CD4-positive, CD25-positive, alpha-beta regulatory T cell (primary cell): ENCODE results near the gene CBY2. TPM values are rescaled to one million over a fixed set of nuclear protein-coding genes. Genes with fewer than 3 reads are reported as not detected.

Experiments used
- ATAC-seq, 2 donors: fragments of 150-1000 bp; cut with Tn5 transposase; one replicate each; pipeline ENCODE4 v1.10.0; 2021; ENCODE audit warnings: low read depth in 2 of 2, moderate number of reproducible peaks in 2 of 2, moderate library complexity in 1 of 2
- DNase-seq, 3 donors: peaks; one replicate each; pipeline versions ENCODE4 v3.0.0 to v3.0.0-alpha.2; 2012 to 2022; ENCODE audit warnings: mixed read lengths in 1 of 3
- H3K27ac ChIP-seq: one replicate; pipeline ENCODE4 v1.7.0; 2013; ENCODE audit warnings: mild to moderate bottlenecking, low read length; ENCODE audit not compliant: insufficient read depth, poor library complexity, severe bottlenecking
- H3K27me3 ChIP-seq: one replicate; pipeline ENCODE4 v1.7.0; 2013; ENCODE audit warnings: low read length; ENCODE audit not compliant: control insufficient read depth, insufficient read depth
- H3K36me3 ChIP-seq: one replicate; pipeline ENCODE4 v1.7.0; 2013; ENCODE audit warnings: mild to moderate bottlenecking, low read length, moderate library complexity; ENCODE audit not compliant: control insufficient read depth, insufficient read depth
- H3K4me1 ChIP-seq: 2 replicates; pipeline ENCODE4 v1.7.0; 2013; ENCODE audit warnings: mild to moderate bottlenecking, low read length; ENCODE audit not compliant: insufficient read depth, control insufficient read depth, poor library complexity, severe bottlenecking
- H3K4me3 ChIP-seq: one replicate; pipeline ENCODE4 v1.7.0; 2013; ENCODE audit warnings: low read depth, mild to moderate bottlenecking, low read length, moderate library complexity
- H3K9me3 ChIP-seq, 2 experiments: 1 replicate in 1 of 2; 2 replicates in 1 of 2; pipeline ENCODE4 v1.7.0; 2013; ENCODE audit warnings: low read length in 2 of 2, mild to moderate bottlenecking in 1 of 2, moderate library complexity in 1 of 2; ENCODE audit not compliant: control insufficient read depth in 2 of 2
- H3K27ac Mint-ChIP-seq, 3 donors: one replicate each; pipeline ENCODE4 v1.8.0; 2020 to 2022; ENCODE audit warnings: mild to moderate bottlenecking in 3 of 3, mixed read lengths in 3 of 3, moderate library complexity in 2 of 3
- H3K27me3 Mint-ChIP-seq: one replicate; pipeline ENCODE4 v1.8.0; 2022; ENCODE audit warnings: mild to moderate bottlenecking, mixed read lengths
- H3K36me3 Mint-ChIP-seq: one replicate; pipeline ENCODE4 v1.8.0; 2020; ENCODE audit warnings: mixed read lengths
- H3K4me1 Mint-ChIP-seq, 4 donors: one replicate each; pipeline ENCODE4 v1.8.0; 2020 to 2022; ENCODE audit warnings: mixed read lengths in 4 of 4, mild to moderate bottlenecking in 1 of 4
- H3K4me3 Mint-ChIP-seq, 4 donors: one replicate each; pipeline ENCODE4 v1.8.0; 2020 to 2022; ENCODE audit warnings: mild to moderate bottlenecking in 4 of 4, mixed read lengths in 4 of 4, moderate library complexity in 3 of 4
- H3K9me3 Mint-ChIP-seq, 7 donors: one replicate each; pipeline ENCODE4 v1.8.0; 2020 to 2022; ENCODE audit warnings: mixed read lengths in 7 of 7, mild to moderate bottlenecking in 3 of 7, moderate library complexity in 2 of 7
- polyA plus RNA-seq, 4 donors: library from polyadenylated mRNA; unstranded; fragments of 300-500 nt; fragmentation: Illumina TruSeq; gene quantifications; one replicate each; pipeline ENCODE4 v1.2.3, GENCODE V29; 2021
- total RNA-seq: library from RNA; stranded (reverse); gene quantifications from one replicate; pipeline ENCODE4 v1.2.3, GENCODE V29; 2022

The CBY2 gene
- total and polyA plus RNA-seq, 5 donors from 2014 or later, result 0.16 to 0.96 (median 0.40) TPM

DNA sequence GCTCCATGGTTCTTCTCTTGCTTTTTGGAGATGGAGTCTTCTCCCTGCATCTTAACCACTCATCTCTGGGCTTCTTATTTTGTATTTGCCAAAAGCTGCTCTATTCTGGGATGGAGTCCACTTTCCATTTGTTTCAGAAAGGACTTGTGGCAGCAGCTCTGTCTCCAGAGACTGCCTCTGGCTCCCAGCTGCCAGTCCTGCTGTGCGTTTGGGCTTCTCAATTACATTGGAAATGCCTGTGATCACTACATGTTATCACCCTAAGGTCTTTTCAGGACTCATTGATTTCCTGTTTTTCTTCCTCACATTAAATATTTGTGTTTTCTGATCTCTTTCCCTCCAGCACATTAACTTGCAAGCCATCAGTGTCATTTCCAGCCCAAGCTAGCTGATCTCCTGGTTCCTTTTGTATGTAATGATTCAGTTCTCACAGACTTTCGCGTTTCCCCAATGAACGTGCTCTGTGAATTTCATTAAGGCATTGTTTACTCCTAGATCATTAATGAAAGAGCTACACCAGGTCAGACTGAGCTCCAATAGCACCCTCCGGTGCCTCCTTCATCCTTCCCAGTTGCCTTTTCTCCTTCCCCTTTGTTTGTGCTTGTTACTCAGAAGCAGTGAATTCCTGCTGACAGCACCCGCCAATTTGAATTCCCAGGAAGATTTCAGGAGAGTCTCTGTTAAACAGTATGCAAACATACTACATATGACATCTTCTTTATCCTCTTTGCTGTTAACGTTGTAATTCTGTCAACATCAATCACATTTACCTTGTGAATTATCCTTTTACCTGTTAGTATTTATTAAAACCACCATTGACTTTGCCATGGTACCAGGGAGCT is 3.0 kb downstream of the CBY2 start:
- no peaks in the 10 kb centered on the region for H3K27me3 ChIP-seq
- H3K4me3 ChIP-seq, result no peak overlapping the region
- Mint-ChIP-seq H3K4me1 (peaks cover 3 to 28% (median 23%) of the 10 kb centered on the region in 4 donors), H3K4me3 (no peak overlapping the region), H3K9me3 (peaks cover 0 to 4% (median 0%) of the 10 kb centered on the region in 7 donors), H3K27ac (no peak overlapping the region), H3K27me3 (no peaks in the 10 kb centered on the region), H3K36me3 (no peaks in the 10 kb centered on the region)
- H3K4me1 ChIP-seq, result no peaks in the 10 kb centered on the region
- H3K27ac ChIP-seq, result no peak overlapping the region
- no peaks in the 10 kb centered on the region for H3K36me3 ChIP-seq
- DNase-seq (no peak), ATAC-seq (no peak)
- no peaks in the 10 kb centered on the region for H3K9me3 ChIP-seq

DNA sequence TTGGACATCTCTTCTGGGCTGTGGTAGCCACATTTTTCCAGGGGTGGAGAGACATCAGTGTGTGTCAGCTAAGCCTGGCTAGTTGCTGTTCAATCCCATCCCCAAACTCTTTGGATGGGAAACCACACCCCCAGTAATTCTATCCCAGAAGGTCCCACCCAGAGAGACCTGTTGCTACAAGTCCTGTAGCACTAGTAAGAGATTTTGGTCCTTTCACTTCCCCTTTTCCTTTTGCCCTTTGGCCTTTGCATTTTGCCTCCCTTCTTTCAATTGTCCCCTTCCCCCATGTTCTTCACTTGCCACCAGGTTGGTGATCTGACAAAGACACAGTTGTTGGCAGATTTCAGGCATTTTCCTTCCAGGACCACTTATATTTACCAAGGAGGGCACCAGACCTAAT is 3.8 kb downstream of the CBY2 start:
- Mint-ChIP-seq H3K4me3 (no peak overlapping the region), H3K9me3 (peaks cover 0 to 4% (median 0%) of the 10 kb centered on the region in 7 donors), H3K4me1 (peaks cover 3 to 20% (median 15%) of the 10 kb centered on the region in 4 donors), H3K36me3 (no peaks in the 10 kb centered on the region), H3K27me3 (no peaks in the 10 kb centered on the region), H3K27ac (no peak overlapping the region)
- H3K9me3 ChIP-seq, result no peaks in the 10 kb centered on the region
- no peak overlapping the region for H3K27ac ChIP-seq
- no peak for DNase-seq
- no peaks in the 10 kb centered on the region for H3K4me1 ChIP-seq
- no peak for ATAC-seq
- no peaks in the 10 kb centered on the region for H3K27me3 ChIP-seq
- H3K36me3 ChIP-seq, result no peaks in the 10 kb centered on the region
- no peak overlapping the region for H3K4me3 ChIP-seq

DNA sequence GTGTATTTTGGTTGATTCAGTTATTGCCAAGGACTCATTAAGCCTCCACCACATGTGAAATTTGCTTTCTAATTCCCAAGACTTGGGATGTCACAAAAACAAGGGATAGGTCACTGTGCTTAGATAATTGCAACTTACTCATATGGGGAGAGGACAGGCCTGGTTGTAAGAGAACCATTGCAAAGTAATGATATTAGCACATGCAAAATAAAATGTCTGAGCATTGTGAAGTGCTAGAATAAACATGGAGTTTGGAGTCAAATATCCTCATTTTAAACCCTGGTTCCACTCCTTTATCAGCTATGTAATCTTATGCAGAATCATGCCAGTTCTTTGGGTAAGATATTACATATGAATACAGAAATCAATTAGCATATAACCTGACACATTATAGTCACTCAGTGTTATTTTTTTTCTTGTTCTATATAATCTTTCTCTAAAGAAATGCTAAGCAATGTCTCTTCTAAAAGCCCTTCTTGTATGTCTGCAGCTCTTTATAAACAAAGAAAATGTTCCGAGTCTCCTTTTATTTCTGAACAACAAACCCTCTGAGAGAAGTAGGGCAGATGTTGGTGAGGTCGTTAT is 5.5 kb downstream of the CBY2 start:
- Histone ChIP-seq H3K4me1 (no peaks in the 10 kb centered on the region), H3K4me3 (no peak overlapping the region), H3K9me3 (no peaks in the 10 kb centered on the region), H3K27ac (no peak overlapping the region), H3K36me3 (no peaks in the 10 kb centered on the region), H3K27me3 (no peaks in the 10 kb centered on the region)
- Mint-ChIP-seq H3K36me3 (no peaks in the 10 kb centered on the region), H3K27ac (no peak overlapping the region), H3K4me3 (no peak overlapping the region), H3K27me3 (no peaks in the 10 kb centered on the region), H3K4me1 (peaks cover 0 to 8% (median 2%) of the 10 kb centered on the region in 4 donors), H3K9me3 (peaks cover 0 to 4% (median 0%) of the 10 kb centered on the region in 7 donors)
- no peak for ATAC-seq
- DNase-seq, result no peak

DNA sequence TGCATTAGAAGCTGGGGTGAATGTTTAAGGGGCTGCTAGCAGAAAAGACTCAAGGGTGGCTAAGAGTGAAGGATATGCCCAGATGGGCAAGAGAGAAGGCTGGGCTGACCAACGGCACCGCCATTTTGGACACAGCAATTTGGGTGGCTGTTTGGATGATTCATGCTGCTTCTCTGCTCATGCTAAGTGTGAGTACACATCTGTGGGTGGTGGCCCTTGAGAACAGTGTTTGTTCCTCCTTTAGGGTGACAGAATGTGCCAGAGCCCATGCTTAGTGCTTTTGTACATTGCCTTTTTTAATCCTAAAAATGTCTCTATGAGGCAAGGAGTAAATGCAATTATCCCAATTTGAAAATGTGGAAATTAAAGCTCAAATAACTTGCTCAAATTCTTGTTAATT is 9.8 kb downstream of the CBY2 start:
- Mint-ChIP-seq H3K27me3 (no peaks in the 10 kb centered on the region), H3K36me3 (no peaks in the 10 kb centered on the region), H3K4me3 (no peak overlapping the region), H3K27ac (no peak overlapping the region), H3K4me1 (no peaks in the 10 kb centered on the region), H3K9me3 (peaks cover 0 to 1% (median 0%) of the 10 kb centered on the region in 7 donors)
- Histone ChIP-seq H3K36me3 (no peaks in the 10 kb centered on the region), H3K27ac (no peak overlapping the region), H3K4me1 (no peaks in the 10 kb centered on the region), H3K27me3 (no peaks in the 10 kb centered on the region), H3K9me3 (no peaks in the 10 kb centered on the region), H3K4me3 (no peak overlapping the region)
- DNase-seq, result no peak
- ATAC-seq, result no peak

DNA sequence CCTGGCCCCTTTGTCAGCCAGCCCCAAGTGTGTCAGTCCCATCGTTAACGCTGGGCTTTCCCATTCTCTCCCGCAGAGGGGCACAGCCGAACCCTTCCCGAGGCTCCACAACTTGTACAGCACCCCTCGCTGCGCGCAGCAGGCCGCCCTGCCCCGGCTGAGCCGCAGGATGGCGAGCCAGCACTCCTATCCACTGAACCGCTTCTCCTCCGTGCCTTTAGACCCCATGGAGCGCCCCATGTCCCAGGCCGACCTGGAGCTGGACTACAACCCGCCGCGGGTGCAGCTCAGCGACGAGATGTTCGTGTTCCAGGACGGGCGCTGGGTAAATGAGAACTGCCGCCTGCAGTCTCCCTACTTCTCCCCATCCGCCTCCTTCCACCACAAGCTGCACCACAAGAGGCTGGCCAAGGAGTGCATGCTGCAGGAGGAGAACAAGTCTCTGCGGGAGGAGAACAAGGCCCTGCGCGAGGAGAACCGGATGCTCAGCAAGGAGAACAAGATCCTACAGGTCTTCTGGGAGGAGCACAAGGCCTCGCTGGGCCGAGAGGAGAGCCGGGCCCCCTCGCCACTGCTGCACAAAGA is 11.1 kb downstream of the CBY2 start:
- Mint-ChIP-seq H3K9me3 (no peaks in the 10 kb centered on the region), H3K4me3 (no peak overlapping the region), H3K36me3 (no peaks in the 10 kb centered on the region), H3K4me1 (peaks cover 0 to 3% (median 0%) of the 10 kb centered on the region in 4 donors), H3K27ac (no peak overlapping the region), H3K27me3 (no peaks in the 10 kb centered on the region)
- Histone ChIP-seq H3K27me3 (no peaks in the 10 kb centered on the region), H3K36me3 (no peaks in the 10 kb centered on the region), H3K4me1 (no peaks in the 10 kb centered on the region), H3K4me3 (no peak overlapping the region), H3K9me3 (no peaks in the 10 kb centered on the region), H3K27ac (no peak overlapping the region)
- DNase-seq (no peak), ATAC-seq (no peak)

DNA sequence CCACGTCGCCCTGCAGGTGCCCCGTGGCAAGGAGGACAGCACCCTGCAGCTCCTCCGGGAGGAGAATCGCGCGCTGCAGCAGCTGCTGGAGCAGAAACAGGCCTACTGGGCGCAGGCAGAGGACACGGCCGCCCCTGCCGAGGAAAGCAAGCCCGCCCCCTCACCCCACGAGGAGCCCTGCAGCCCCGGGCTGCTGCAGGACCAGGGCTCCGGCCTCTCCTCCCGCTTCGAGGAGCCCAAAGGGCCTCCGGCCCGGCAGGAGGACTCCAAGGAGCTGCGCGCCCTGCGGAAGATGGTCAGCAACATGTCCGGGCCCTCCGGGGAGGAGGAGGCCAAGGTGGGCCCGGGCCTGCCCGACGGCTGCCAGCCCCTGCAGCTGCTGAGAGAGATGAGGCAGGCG is 11.6 kb downstream of the CBY2 start:
- H3K36me3 ChIP-seq, result no peaks in the 10 kb centered on the region
- no peaks in the 10 kb centered on the region for H3K9me3 Mint-ChIP-seq
- H3K27me3 ChIP-seq, result no peaks in the 10 kb centered on the region
- peaks cover 0 to 3% (median 0%) of the 10 kb centered on the region in 4 donors for H3K4me1 Mint-ChIP-seq
- no peak overlapping the region for H3K27ac Mint-ChIP-seq
- H3K4me1 ChIP-seq, result no peaks in the 10 kb centered on the region
- H3K27me3 Mint-ChIP-seq, result no peaks in the 10 kb centered on the region
- H3K4me3 ChIP-seq, result no peak overlapping the region
- H3K9me3 ChIP-seq, result no peaks in the 10 kb centered on the region
- ATAC-seq, result no peak
- no peaks in the 10 kb centered on the region for H3K36me3 Mint-ChIP-seq
- no peak for DNase-seq
- H3K27ac ChIP-seq, result no peak overlapping the region
- H3K4me3 Mint-ChIP-seq, result no peak overlapping the region

DNA sequence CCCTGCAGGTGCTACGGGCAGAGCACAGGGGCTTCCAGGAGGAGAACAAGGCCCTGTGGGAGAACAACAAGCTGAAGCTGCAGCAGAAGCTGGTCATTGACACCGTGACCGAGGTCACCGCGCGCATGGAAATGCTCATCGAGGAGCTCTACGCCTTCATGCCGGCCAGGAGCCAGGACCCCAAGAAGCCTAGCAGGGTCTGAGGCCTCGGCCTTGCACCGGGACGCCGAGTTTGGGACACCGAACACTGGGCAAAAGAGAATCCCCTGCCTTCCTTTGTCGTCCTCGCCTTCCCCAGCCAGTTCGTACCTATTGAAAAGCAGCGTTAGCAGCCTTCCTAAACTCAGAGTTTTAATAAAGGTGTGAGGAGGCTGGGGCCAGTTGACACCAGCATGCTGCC is 12.1 kb downstream of the CBY2 start:
- peaks cover 0 to 3% (median 0%) of the 10 kb centered on the region in 4 donors for H3K4me1 Mint-ChIP-seq
- ATAC-seq, result no peak
- no peaks in the 10 kb centered on the region for H3K27me3 Mint-ChIP-seq

More for the DNA sequence above, 12.1 kb downstream of the CBY2 start:
- no peaks in the 10 kb centered on the region for H3K36me3 ChIP-seq
- H3K9me3 Mint-ChIP-seq, result no peaks in the 10 kb centered on the region
- no peak overlapping the region for H3K27ac ChIP-seq
- H3K36me3 Mint-ChIP-seq, result no peaks in the 10 kb centered on the region
- H3K9me3 ChIP-seq, result no peaks in the 10 kb centered on the region
- no peaks in the 10 kb centered on the region for H3K4me1 ChIP-seq
- no peaks in the 10 kb centered on the region for H3K27me3 ChIP-seq
- no peak overlapping the region for H3K4me3 ChIP-seq
- no peak overlapping the region for H3K4me3 Mint-ChIP-seq
- no peak overlapping the region for H3K27ac Mint-ChIP-seq
- DNase-seq, result no peak
